Activated CD4-positive, CD25-positive, alpha-beta regulatory T cell treated with anti-CD3 and anti-CD28 coated beads, Interleukin-2, amount 50 U/mL, for 72 hours (primary cell): ENCODE data around the gene CAMK4.

Experiments used
- DNase-seq: peaks from one replicate; pipeline ENCODE4 v3.0.0; 2021

Gene CAMK4

GRCh38 chr5:111223787-111224560 is at the start of gene CAMK4:
Gene CAMK4 (plus strand): TSS chr5:111224384. CDS start chr5:111224484, 100 bp downstream.
- DNase-seq: peak; percentile 74

GRCh38 chr5:111183064-111183463 is 41.1 kb upstream of the CAMK4 start:
- DNase-seq: no peak

DNA sequence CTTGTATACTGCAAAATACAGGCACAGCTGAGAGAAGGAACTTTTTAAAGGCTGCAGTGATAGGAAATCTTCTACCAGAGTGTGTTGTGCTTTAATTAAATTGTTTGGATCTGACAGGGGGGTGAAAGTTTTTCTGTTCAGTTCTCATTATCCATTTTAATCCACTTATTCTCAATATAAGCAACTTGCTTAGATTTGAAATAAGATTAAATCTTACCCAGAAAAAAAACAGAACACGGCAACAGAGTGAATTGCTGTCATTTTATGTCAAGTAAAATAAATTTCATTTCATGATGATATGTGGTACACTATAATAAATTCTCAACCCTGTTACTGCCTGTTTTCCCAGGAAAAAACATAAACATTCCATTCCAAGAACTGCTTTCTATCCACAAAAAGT is 37.1 kb upstream of the CAMK4 start:
- no peak for DNase-seq

- DNase-seq: no peak
Observed at GRCh38 chr5:111194053-111194452, 30.1 kb upstream of the CAMK4 start.

- no peak for DNase-seq
Observed at GRCh38 chr5:111194925-111195324, 29.3 kb upstream of the CAMK4 start.

DNA sequence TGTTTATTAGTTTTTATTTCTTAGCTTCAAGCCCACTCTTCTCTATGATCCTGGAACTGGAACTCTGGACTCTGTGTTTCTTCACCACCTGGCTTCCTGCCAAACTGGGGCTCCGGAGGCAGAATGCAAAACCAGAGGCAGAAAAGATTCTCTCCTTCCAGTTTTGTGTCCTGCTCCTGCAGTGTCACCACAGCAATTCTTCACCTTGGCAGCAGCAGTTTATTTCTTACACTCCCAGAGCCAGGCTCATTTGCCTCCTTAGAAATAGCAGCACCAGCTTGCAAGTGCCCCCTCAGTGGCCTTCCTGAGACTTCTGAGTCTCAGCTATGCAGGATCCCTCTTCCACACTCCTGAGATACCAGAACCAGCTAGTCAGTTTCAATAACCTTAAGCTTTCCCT is 26.7 kb upstream of the CAMK4 start:
- no peak for DNase-seq

DNA sequence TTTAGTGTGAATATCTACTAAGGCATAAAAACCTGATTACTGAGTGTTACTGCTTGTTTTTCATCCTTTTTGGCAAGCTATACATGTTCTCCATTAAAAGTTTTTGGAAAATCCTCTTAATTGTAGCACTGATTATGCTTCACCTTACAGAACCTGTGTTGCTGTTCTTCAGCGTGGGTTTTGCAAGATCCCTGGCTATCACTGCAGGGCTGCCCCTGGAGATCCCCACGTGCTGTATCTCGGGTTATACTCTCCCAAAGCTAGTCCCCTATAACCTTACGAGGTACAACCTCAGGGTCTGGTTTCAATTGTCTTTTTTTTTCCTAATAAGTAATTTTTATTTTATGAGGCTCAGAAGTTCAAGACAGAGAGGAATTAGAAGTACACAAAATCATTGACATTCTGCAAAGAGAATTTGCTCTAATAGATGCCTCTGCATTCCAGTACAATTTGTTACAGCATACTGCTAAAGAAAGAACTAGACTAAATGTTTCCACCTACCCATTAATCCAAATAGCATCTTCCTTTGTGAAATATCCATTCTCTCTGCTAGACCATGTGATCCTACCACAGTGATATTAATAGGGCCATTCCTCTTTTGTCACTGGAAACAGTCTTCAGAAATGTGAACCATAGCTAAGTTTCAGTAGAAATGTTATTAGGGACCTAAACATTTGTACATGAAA is 25.8 kb upstream of the CAMK4 start:
- no peak for DNase-seq

DNA sequence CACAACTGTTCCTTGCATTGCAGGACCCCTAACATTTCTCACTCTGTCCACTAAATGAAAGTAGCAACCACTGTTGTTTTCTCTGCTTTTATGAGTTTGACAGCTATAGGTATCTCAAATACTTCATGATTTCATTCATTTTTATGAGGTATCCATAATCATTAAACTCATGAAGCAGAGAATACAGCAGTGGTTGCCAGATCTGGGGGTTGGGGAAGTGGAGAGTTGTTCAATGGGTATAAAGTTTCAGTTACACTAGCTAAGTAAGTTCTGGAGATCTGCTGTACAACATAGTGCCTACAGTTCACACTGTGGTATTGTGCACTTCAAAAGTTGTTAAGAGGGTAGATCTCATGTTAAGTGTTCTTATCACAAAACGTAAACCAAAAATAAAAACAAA is 23.4 kb upstream of the CAMK4 start:
- DNase-seq: no peak

- no peak for DNase-seq
Observed at GRCh38 chr5:111201705-111202104, 22.5 kb upstream of the CAMK4 start.

- no peak for DNase-seq
Observed at GRCh38 chr5:111211341-111211740, 12.8 kb upstream of the CAMK4 start.

DNA sequence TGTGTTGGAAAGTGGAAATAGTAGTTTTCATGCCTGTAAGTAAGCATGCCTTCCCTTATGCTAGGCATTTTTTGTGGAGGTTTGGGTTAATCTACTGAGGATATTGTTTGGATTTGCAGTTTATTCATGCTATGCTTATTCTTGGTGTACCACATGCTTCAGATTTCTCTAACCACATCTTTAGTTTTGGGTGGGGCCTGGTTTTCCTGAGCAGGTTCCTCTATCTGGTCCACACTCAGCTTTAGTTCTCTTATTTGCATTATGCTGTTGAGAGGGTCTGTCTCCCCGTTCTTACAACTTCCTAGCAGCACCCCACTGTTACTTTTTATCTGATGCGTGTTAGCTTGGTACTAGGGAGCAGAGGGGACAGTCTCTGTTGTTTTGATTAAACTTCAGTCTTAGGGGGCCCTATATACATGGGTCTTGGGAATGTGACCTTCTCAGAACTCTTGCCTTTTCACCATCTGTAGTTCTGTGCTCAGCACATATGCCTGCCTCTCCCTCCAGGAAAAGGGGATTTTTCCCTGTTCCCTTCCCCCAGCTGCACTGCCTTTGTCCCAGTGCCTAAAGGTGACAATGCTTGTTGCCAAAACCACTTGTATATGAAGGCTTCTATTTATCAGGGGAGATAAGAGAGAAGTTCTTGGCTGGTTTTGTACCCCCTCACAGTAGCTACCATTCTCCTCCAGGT is 10.0 kb upstream of the CAMK4 start:
- no peak for DNase-seq

DNA sequence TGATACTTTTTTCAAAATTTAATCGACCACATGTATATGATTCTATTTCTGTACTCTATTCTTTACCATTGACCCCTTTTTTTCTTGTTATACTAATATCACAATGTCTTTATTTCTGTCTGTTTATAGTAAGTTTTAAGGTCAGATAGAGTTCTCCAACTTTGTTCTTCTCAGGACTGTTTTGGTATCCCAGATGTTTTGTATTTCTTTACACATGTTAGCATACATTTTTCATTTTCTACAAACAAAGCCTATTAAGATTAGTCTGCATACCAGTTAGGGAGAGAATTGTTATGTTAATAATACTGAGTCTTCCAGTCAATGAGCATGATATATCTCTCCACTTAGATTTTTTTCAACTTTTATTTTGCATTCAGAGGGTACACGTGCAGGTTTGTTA is 8.2 kb upstream of the CAMK4 start:
- DNase-seq: no peak

DNA sequence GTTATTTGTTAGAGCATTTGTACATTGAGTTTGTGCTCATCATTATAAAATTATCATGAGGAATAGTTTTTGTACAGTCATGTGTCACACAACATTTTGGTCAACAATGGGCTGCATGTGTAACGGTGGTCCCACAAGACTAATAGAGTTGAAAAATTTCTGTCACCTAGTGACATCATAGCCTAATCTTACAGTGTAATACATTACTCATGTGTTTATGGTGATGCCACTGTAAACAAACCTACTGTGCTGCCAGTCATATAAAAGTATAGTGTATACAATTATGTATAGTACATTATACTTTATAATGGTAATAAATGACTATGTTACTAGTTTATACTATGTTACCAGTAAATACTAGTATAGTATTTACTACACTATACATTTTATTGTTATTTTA is 3.0 kb upstream of the CAMK4 start:
- no peak for DNase-seq

DNA sequence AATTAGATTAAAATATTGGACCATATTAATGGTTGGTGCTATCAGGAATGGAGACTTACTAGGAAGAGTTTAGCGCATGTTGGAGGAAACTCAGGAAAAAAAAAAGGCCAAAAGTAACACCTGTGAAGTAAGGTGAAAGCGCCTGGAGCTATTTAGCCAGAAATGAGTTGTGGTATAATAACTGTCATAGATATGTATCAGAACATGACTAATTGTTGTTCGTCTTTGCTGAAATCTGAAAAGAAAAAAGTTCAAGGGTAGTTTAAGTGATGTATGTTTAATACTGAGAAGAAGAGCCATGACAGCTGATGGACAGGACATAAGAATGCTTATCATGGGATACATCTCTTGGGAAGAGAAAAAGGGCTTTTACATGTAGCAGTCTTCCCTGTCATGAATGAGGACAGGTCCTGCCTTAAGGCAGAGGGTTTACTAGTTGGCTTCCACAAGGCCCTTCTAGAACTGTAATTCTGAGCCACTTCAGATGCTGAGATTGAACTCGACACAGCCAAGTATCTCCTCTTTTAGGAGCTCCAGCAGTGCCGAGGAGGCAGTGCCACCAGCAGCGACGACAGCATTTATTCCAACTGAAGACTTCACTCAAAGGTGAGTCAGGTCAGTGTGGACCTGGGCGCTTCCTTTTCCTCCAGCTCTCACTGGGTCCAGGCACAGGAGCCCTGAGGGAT is 940 bp upstream of the CAMK4 start:
- no peak for DNase-seq

- no peak for DNase-seq
Observed at GRCh38 chr5:111224561-111225345, 569 bp downstream of the CAMK4 start.

DNA sequence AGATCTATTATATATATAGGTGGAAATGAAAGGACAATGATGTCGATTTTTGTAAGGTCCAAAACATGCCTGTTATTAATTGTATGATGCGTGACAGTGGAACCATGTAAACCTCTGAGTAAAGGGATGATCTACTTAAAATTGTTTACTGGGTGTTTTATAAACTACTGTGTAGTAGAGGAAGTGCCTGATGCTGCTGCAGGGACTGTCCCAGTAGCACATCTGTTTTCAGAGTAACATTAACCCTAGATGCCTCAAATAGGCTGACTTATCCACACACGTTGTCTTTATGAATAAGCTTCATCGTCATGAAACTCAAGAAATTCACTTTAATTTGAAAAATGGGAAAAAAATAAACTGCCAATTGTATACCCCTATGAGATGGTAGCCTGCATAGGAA is 1.7 kb downstream of the CAMK4 start:
- no peak for DNase-seq

DNA sequence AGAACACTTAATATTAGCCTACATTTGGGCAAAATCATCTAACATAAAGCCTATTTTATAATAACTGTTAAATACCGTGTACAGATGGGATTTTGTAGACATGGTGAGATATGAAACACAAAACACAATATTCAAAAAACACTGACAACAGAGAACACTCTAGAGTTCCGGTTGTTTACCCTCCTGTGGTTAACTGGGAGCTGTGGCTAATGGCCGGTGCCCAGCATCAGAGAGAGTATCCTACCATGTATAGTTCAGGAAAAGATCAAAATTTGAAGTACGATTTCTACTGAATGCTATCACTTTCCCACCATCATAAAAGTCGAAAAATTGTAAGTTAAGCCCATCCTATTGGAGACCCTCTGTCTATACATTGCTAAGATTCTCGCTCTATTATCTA is 2.4 kb downstream of the CAMK4 start:
- no peak for DNase-seq

- no peak for DNase-seq
Observed at GRCh38 chr5:111227226-111227782, 3.1 kb downstream of the CAMK4 start.

DNA sequence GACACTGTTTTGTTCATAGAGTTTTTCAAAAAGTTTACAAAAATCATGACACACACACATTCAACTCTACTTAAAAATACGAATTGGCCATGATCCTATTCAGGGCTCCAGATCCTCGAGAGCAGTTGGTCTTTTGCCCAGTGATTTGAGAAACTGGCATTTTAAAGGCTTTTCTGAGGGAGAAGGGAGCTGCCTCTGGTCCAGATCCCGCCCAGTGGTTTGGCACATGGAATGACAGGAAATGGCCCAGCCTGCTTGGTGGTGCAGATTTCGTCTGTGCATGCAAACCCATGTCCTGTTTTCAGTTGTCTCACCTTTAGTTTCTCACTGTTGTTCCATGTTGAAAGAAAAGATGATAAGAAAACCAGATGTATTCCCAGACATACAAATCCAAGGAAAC is 3.6 kb downstream of the CAMK4 start:
- no peak for DNase-seq

- DNase-seq: no peak
Observed at GRCh38 chr5:111228520-111229220, 4.5 kb downstream of the CAMK4 start.

- no peak for DNase-seq
Observed at GRCh38 chr5:111229221-111229835, 5.1 kb downstream of the CAMK4 start.
